IMR-90 (cell line): ENCODE data around the gene POLR3K. TPM values are rescaled to one million over a fixed set of nuclear protein-coding genes. Genes with fewer than 3 reads are reported as not detected.

Source experiments
- ATAC-seq: fragments of 200-7000 bp; cut with Tn5 transposase; 2 replicates; pipeline ENCODE4 v1.9.1; 2020; ENCODE audit warnings: low read depth, mild to moderate bottlenecking, moderate library complexity
- BruUV-seq: library from RNA; stranded (reverse); fragments of 400-500 nt; replicated peaks from 2 replicates; lab custom pipeline; 2021; lab: Mats Ljungman, UMichigan
- CTCF ChIA-PET: fragments of 300-600 bp; formaldehyde crosslinking; extraction: SDS; loops from one replicate; lab custom pipeline; 2021; ENCODE audit warnings: antibody characterized with exemption; lab: Yijun Ruan, JAX
- POLR2A ChIA-PET: fragments of 300-600 bp; sonication (Branson Sonifier 250); formaldehyde crosslinking; loops from one replicate; lab custom pipeline; 2022; ENCODE audit warnings: antibody characterized with exemption; ENCODE audit not compliant: unreplicated experiment; lab: Charles Lee
- DNase-seq: peaks from one replicate; pipeline ENCODE4 v3.0.0; 2013
- H2AFZ ChIP-seq: replicated peaks from 2 replicates; pipeline ENCODE3; 2013; ENCODE audit warnings: low read length, mild to moderate bottlenecking; ENCODE audit not compliant: poor library complexity
- H2AK5ac ChIP-seq: 2 replicates; pipeline ENCODE4 v1.6.1; 2013; ENCODE audit warnings: low read depth, low read length, inconsistent platforms
- H2AK9ac ChIP-seq: replicated peaks from 2 replicates; pipeline ENCODE3; 2013; ENCODE audit warnings: mild to moderate bottlenecking, low read depth, low read length, moderate library complexity; ENCODE audit not compliant: poor library complexity
- H2BK120ac ChIP-seq: 2 replicates; pipeline ENCODE4 v1.6.1; 2013; ENCODE audit warnings: low read depth, low read length, inconsistent platforms
- H2BK15ac ChIP-seq: 3 replicates; pipeline ENCODE4 v1.6.1; 2013; ENCODE audit warnings: low read depth, low read length, inconsistent platforms
- H2BK20ac ChIP-seq: 2 replicates; pipeline ENCODE4 v1.6.1; 2013; ENCODE audit warnings: low read depth, mild to moderate bottlenecking, inconsistent platforms, low read length, moderate library complexity
- H2BK5ac ChIP-seq: 2 replicates; pipeline ENCODE4 v1.6.1; 2013; ENCODE audit warnings: mild to moderate bottlenecking, low read depth, low read length, inconsistent platforms; ENCODE audit not compliant: poor library complexity, severe bottlenecking
- H3K14ac ChIP-seq: replicated peaks from 2 replicates; pipeline ENCODE4 v1.6.1; 2013; ENCODE audit warnings: low read depth, low read length, inconsistent platforms
- H3K18ac ChIP-seq: 2 replicates; pipeline ENCODE4 v1.6.1; 2013; ENCODE audit warnings: low read depth, low read length, control low read depth
- H3K23ac ChIP-seq: 2 replicates; pipeline ENCODE4 v1.6.1; 2013; ENCODE audit warnings: low read depth, low read length, inconsistent platforms
- H3K27ac ChIP-seq: 2 replicates; pipeline ENCODE4 v1.5.1; 2013; ENCODE audit warnings: mild to moderate bottlenecking, control low read depth, low read length; ENCODE audit not compliant: insufficient read depth
- H3K27me3 ChIP-seq: 2 replicates; pipeline ENCODE4 v1.6.1; 2013; ENCODE audit warnings: low read length; ENCODE audit not compliant: control insufficient read depth, insufficient read depth
- H3K36me3 ChIP-seq: 2 replicates; pipeline ENCODE4 v1.6.1; 2013; ENCODE audit warnings: low read length, mixed read lengths; ENCODE audit not compliant: control insufficient read depth, insufficient read depth
- H3K4ac ChIP-seq: 2 replicates; pipeline ENCODE4 v1.6.1; 2013; ENCODE audit warnings: low read depth, low read length, inconsistent platforms
- H3K4me1 ChIP-seq: 2 replicates; pipeline ENCODE4 v1.6.1; 2013; ENCODE audit warnings: low read length, mixed read lengths; ENCODE audit not compliant: control insufficient read depth, insufficient read depth
- H3K4me2 ChIP-seq: 2 replicates; pipeline ENCODE4 v1.6.1; 2013; ENCODE audit warnings: low read depth, mild to moderate bottlenecking, control low read depth, low read length, moderate library complexity
- H3K4me3 ChIP-seq: 2 replicates; pipeline ENCODE4 v1.5.1; 2013; ENCODE audit warnings: low read depth, mild to moderate bottlenecking, control low read depth, low read length, moderate library complexity; ENCODE audit not compliant: insufficient read depth
- H3K56ac ChIP-seq: 2 replicates; pipeline ENCODE4 v1.6.1; 2013; ENCODE audit warnings: low read length, inconsistent platforms; ENCODE audit not compliant: insufficient read depth; ENCODE audit errors: extremely low read depth
- H3K79me1 ChIP-seq, 2 experiments: 2 replicates each; pipeline ENCODE4 v1.6.1; 2013; ENCODE audit warnings: low read length in 2 of 2, inconsistent platforms in 1 of 2, low read depth in 1 of 2
- H3K9ac ChIP-seq: 2 replicates; pipeline ENCODE4 v1.6.1; 2013; ENCODE audit warnings: low read depth, low read length, control low read depth
- H3K9me1 ChIP-seq: 2 replicates; pipeline ENCODE4 v1.6.1; 2013; ENCODE audit warnings: low read length, inconsistent platforms; ENCODE audit not compliant: insufficient read depth
- H3K9me3 ChIP-seq: 2 replicates; pipeline ENCODE4 v1.6.1; 2013; ENCODE audit warnings: low read length; ENCODE audit not compliant: control insufficient read depth, insufficient read depth
- H4K20me1 ChIP-seq: 2 replicates; pipeline ENCODE4 v1.6.1; 2013; ENCODE audit warnings: low read length, inconsistent platforms; ENCODE audit not compliant: insufficient read depth
- H4K5ac ChIP-seq: 2 replicates; pipeline ENCODE4 v1.6.1; 2013; ENCODE audit warnings: mild to moderate bottlenecking, low read depth, low read length, control low read depth
- H4K8ac ChIP-seq, 2 experiments: 2 replicates each; pipeline ENCODE4 v1.6.1; 2013; ENCODE audit warnings: low read depth in 2 of 2, low read length in 2 of 2, control low read depth in 1 of 2, inconsistent platforms in 1 of 2
- H4K91ac ChIP-seq: 2 replicates; pipeline ENCODE4 v1.6.1; 2013; ENCODE audit warnings: low read depth, low read length, inconsistent platforms; ENCODE audit not compliant: insufficient read depth
- BHLHE40 ChIP-seq: fragments of 150-350 bp; IDR thresholded peaks from 2 replicates; pipeline ENCODE4 v1.6.1; 2016; ENCODE audit warnings: mild to moderate bottlenecking, low read depth, low read length
- CEBPB ChIP-seq: IDR thresholded peaks from 2 replicates; pipeline ENCODE4 v1.6.1; 2012; ENCODE audit warnings: low read depth, low read length, improper control_type of control experiment
- FOS ChIP-seq: fragments of 150-350 bp; IDR thresholded peaks from 2 replicates; pipeline ENCODE4 v1.6.1; 2016; ENCODE audit warnings: low read depth, low read length
- MAZ ChIP-seq: IDR thresholded peaks from 2 replicates; pipeline ENCODE4 v1.6.1; 2012; ENCODE audit warnings: low read depth, mild to moderate bottlenecking, low read length, improper control_type of control experiment, moderate library complexity, borderline replicate concordance
- NFE2L2 ChIP-seq: fragments of 150-350 bp; IDR thresholded peaks from 2 replicates; pipeline ENCODE4 v1.6.1; 2016; ENCODE audit warnings: low read depth, mild to moderate bottlenecking, low read length
- POLR2A ChIP-seq: IDR thresholded peaks from 2 replicates; pipeline ENCODE4 v1.6.1; 2012; ENCODE audit warnings: mild to moderate bottlenecking, low read depth, low read length
- RAD21 ChIP-seq: IDR thresholded peaks from 2 replicates; pipeline ENCODE4 v1.6.1; 2012; ENCODE audit warnings: low read length, improper control_type of control experiment
- RCOR1 ChIP-seq: IDR thresholded peaks from 2 replicates; pipeline ENCODE4 v1.6.1; 2012; ENCODE audit warnings: mild to moderate bottlenecking, low read length, improper control_type of control experiment; ENCODE audit not compliant: insufficient replicate concordance
- RFX5 ChIP-seq: IDR thresholded peaks from 2 replicates; pipeline ENCODE4 v1.8.0; 2012; ENCODE audit warnings: low read depth, mild to moderate bottlenecking, low read length, moderate library complexity
- SMC3 ChIP-seq: fragments of 150-350 bp; IDR thresholded peaks from 2 replicates; pipeline ENCODE4 v1.6.1; 2016; ENCODE audit warnings: low read depth, mild to moderate bottlenecking, antibody characterized with exemption, low read length, moderate library complexity
- WGBS, 2 experiments: methylation state at CpG; one replicate each; pipeline versions ENCODE4 v1.1.5 to v1.1.7; 2013; ENCODE audit warnings: missing lambda C conversion rate in 2 of 2; ENCODE audit not compliant: insufficient read length in 1 of 2; ENCODE audit errors: extremely low coverage in 2 of 2; 5-methylcytosine and 5-hydroxymethylcytosine counted together
- dilution Hi-C: fragments of 300-500 bp; cut with HindIII; formaldehyde crosslinking; loops from one replicate; pipeline ENCODE4 v1.14.3; 2018; ENCODE audit warnings: low sequenced_read_pairs; ENCODE audit not compliant: unreplicated experiment
- in situ Hi-C: fragments of 300-500 bp; cut with MboI; formaldehyde crosslinking; loops from 3 replicates; pipeline ENCODE4 v1.14.3; 2019; ENCODE audit warnings: low sequenced_read_pairs, inconsistent platforms, mixed read lengths
- intact Hi-C: fragments of 100-400 bp; cut with micrococcal nuclease; formaldehyde crosslinking; loops from 2 replicates; pipeline ENCODE4 v1.10.0; 2022
- polyA plus RNA-seq, 3 experiments: library from polyadenylated mRNA; depleted of rRNA; stranded (reverse); fragments of >200 nt; gene quantifications; 2 replicates each; pipeline ENCODE4 v1.2.3, GENCODE V29; 2012; ENCODE audit warnings: low replicate concordance in 1 of 3
- total RNA-seq: library from RNA; depleted of rRNA; stranded (reverse); fragments of >200 nt; gene quantifications from 2 replicates; pipeline ENCODE4 v1.2.3, GENCODE V29; 2012
- TF ChIP-seq, protein P1 (sequence below): fragments of 150-350 bp; IDR thresholded peaks from 2 replicates; pipeline ENCODE4 v1.6.1; 2017; ENCODE audit warnings: mild to moderate bottlenecking, antibody characterized with exemption, low read length, low read depth
- TF ChIP-seq, protein P2 (sequence below): conservative IDR thresholded peaks from 2 replicates; pipeline ENCODE4 v1.5.1; 2012; ENCODE audit warnings: mild to moderate bottlenecking, low read depth, low read length, improper control_type of control experiment
- TF ChIP-seq, protein P3 (sequence below): fragments of 150-350 bp; IDR thresholded peaks from 2 replicates; pipeline ENCODE4 v1.6.1; 2016; ENCODE audit warnings: low read depth, mild to moderate bottlenecking, low read length, moderate library complexity, borderline replicate concordance

The POLR3K gene
- total and polyA plus RNA-seq, 2 of the 4 experiments (the other 2 are of a cell fraction): 9.0 to 39.5 TPM

DNA sequence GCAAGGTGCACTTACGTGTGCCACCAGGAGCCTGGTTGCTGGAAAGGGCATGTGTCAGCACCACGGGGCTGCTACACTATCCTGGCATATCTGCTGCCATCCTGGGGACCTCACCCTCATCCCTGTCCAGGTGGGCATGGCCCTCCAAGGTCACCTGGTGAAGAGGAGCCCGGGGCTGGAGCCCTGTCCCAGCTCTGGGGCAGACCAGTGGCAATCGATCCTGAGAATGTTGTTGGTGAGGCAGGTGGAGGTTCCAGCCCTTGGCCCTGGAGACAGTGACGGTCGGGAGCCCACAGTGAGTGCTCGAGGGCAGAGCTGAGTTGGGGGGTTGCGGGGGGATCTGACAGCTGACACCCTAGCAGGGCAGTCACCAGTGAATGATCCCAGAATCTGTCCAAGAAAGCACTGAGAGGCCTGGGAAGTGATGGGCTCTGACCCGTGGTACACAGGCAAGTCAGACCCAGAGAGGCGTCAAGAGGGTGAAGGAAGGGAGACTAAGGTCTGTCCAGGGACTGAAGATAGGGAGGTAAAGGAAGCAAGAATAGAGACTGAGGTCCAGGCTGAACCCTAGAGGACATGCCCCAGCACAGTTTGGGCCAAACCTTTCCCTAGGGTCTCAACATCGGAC is 17.6 kb downstream of the POLR3K start:
- H2BK120ac ChIP-seq: no peak overlapping the region
- no peaks in the 10 kb centered on the region for H4K20me1 ChIP-seq
- POLR2A ChIA-PET: no interaction called here
- no peak overlapping the region for H3K23ac ChIP-seq
- no peaks in the 10 kb centered on the region for H3K79me1 ChIP-seq
- no peak for ATAC-seq
- no peak for DNase-seq
- no peaks in the 10 kb centered on the region for H3K9me3 ChIP-seq
- H3K14ac ChIP-seq: no peak overlapping the region
- no peak overlapping the region for H2AK9ac ChIP-seq
- H2BK5ac ChIP-seq: no peak overlapping the region
- in situ Hi-C loops: no loop called here
- H2AK5ac ChIP-seq: no peak overlapping the region
- H4K8ac ChIP-seq: no peak overlapping the region
- H4K91ac ChIP-seq: no peak overlapping the region
- H3K27ac ChIP-seq: no peak overlapping the region
- no peak overlapping the region for H2BK20ac ChIP-seq
- H3K4me1 ChIP-seq: peaks cover 1% of the 10 kb centered on the region; the same call in 1 of the 2 replicates
- H3K9ac ChIP-seq: no peak overlapping the region
- no peak overlapping the region for H3K18ac ChIP-seq
- 91% methylated on average over 5 of the region's 11 CpGs; no CpG with 5 or more reads in 1 of the 2 experiments for WGBS, 2 experiments
- no peak overlapping the region for H3K4ac ChIP-seq
- no peaks in the 10 kb centered on the region for H3K36me3 ChIP-seq
- TF ChIP-seq, protein P1, sequence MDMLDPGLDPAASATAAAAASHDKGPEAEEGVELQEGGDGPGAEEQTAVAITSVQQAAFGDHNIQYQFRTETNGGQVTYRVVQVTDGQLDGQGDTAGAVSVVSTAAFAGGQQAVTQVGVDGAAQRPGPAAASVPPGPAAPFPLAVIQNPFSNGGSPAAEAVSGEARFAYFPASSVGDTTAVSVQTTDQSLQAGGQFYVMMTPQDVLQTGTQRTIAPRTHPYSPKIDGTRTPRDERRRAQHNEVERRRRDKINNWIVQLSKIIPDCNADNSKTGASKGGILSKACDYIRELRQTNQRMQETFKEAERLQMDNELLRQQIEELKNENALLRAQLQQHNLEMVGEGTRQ: no peak
- no peak for TF ChIP-seq RFX5
- TF ChIP-seq, protein P2, sequence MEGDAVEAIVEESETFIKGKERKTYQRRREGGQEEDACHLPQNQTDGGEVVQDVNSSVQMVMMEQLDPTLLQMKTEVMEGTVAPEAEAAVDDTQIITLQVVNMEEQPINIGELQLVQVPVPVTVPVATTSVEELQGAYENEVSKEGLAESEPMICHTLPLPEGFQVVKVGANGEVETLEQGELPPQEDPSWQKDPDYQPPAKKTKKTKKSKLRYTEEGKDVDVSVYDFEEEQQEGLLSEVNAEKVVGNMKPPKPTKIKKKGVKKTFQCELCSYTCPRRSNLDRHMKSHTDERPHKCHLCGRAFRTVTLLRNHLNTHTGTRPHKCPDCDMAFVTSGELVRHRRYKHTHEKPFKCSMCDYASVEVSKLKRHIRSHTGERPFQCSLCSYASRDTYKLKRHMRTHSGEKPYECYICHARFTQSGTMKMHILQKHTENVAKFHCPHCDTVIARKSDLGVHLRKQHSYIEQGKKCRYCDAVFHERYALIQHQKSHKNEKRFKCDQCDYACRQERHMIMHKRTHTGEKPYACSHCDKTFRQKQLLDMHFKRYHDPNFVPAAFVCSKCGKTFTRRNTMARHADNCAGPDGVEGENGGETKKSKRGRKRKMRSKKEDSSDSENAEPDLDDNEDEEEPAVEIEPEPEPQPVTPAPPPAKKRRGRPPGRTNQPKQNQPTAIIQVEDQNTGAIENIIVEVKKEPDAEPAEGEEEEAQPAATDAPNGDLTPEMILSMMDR: no peak
- TF ChIP-seq, protein P3, sequence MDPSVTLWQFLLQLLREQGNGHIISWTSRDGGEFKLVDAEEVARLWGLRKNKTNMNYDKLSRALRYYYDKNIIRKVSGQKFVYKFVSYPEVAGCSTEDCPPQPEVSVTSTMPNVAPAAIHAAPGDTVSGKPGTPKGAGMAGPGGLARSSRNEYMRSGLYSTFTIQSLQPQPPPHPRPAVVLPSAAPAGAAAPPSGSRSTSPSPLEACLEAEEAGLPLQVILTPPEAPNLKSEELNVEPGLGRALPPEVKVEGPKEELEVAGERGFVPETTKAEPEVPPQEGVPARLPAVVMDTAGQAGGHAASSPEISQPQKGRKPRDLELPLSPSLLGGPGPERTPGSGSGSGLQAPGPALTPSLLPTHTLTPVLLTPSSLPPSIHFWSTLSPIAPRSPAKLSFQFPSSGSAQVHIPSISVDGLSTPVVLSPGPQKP: no peak
- no peak for TF ChIP-seq FOS
- no peak for TF ChIP-seq RAD21
- TF ChIP-seq MAZ: no peak
- TF ChIP-seq SMC3: no peak
- no peak for TF ChIP-seq CEBPB
- TF ChIP-seq NFE2L2: no peak
- no peak for TF ChIP-seq POLR2A
- TF ChIP-seq RCOR1: no peak
- TF ChIP-seq BHLHE40: no peak
- no peak overlapping the region for H2BK15ac ChIP-seq
- no peak overlapping the region for H3K56ac ChIP-seq
- no peak overlapping the region for H3K4me3 ChIP-seq
- no peak overlapping the region for H3K4me2 ChIP-seq
- dilution Hi-C loops: no loop called here
- peaks cover 4% of the 10 kb centered on the region for H3K9me1 ChIP-seq
- intact Hi-C loops: no loop called here
- H2AFZ ChIP-seq: no peak overlapping the region
- H3K27me3 ChIP-seq: no peaks in the 10 kb centered on the region
- H4K5ac ChIP-seq: no peak overlapping the region
- CTCF ChIA-PET: no interaction called here
- BruUV-seq: no TSS peak
